Measurements from ENCODE around the gene TPCN2. TPM values are rescaled to one million over a fixed set of nuclear protein-coding genes. Genes with fewer than 3 reads are reported as not detected.

The TPCN2 gene
- total and polyA plus RNA-seq, 9 of the 15 experiments (the other 6 are each of a cell fraction or from before 2014, with no cell fraction given): 0.66 to 10.2 (median 4.6) TPM

DNA sequence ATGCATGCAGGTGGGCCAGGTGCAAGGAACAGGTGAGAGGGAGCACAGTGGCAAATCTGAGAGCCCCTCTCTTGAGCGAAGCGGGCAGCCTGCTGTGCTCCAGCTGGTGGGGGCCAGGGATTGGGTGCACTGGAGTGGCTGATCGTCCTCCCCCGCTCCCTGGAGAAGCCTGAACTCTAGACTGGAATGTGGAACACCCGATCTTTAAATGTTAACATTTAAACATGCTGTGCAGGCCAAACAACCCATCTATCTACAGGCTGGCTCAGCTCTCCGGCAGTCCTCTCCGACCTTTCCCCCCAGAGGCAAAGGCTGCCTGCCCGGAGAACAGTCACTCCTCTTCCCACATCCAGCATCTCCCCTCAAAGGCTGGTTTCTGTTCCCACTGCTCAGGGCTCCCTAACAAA is 40.8 kb upstream of the TPCN2 start (continued):
- TF ChIP-seq ZNF184 (CRISPR knock-in tag; IDR thresholded peaks at IDR 0.05) (no peak), ZNF76 (CRISPR knock-in tag; IDR thresholded peaks at IDR 0.05; ENCODE audit: borderline replicate concordance) (no peak), SIRT6 (IDR thresholded peaks at IDR 0.05; ENCODE audit: low read depth, low read length) (no peak), XRCC3 (IDR thresholded peaks at IDR 0.05) (no peak)
- TF ChIP-seq, protein P1, sequence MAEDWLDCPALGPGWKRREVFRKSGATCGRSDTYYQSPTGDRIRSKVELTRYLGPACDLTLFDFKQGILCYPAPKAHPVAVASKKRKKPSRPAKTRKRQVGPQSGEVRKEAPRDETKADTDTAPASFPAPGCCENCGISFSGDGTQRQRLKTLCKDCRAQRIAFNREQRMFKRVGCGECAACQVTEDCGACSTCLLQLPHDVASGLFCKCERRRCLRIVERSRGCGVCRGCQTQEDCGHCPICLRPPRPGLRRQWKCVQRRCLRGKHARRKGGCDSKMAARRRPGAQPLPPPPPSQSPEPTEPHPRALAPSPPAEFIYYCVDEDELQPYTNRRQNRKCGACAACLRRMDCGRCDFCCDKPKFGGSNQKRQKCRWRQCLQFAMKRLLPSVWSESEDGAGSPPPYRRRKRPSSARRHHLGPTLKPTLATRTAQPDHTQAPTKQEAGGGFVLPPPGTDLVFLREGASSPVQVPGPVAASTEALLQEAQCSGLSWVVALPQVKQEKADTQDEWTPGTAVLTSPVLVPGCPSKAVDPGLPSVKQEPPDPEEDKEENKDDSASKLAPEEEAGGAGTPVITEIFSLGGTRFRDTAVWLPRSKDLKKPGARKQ (CRISPR knock-in tag; IDR thresholded peaks at IDR 0.05): no peak

DNA sequence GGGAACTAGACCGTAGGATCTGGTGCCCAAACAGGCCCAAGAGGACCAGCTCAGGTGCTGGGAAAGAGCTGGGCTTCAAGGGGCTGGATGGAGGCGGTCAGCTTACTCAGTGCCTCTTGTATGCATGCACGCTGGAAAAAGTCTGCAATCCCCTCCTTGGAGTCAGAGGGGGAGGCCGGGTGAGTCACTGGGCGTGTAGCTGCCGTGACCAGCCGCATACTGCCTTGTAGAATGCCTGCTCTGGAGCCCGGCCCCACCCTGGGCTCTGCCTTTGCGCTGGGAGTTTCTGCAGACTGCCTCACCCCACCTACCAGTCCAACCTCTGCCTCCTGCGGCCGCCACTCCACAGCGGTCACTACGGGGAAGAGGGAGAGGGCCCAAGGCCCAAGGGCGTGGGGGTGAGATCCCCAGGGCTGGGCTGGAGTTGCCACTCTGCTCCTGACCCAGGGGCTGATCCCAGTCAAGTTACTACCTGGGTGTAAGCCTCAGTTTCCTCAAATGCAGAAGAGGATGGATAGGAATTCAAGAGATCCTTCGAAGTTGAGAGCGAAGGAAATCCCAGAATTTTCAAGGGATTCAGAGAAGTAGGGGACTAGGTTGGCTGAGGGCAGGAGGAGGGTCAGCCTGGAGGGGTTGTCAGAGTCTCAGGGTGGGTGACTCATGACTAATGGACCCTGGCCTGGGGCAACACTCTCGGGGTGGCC is 39.8 kb upstream of the TPCN2 start:
- Histone ChIP-seq H3K79me2 (ENCODE audit: control insufficient read depth, insufficient read depth, low read length) (no peaks in the 10 kb centered on the region), H3K9me1 (ENCODE audit: control insufficient read depth, insufficient read depth, low read length) (peaks cover 3% of the 10 kb centered on the region), H2AFZ (ENCODE audit: low read depth, low read length) (no peak overlapping the region), H3K36me3 (ENCODE audit: control insufficient read depth, insufficient read depth, low read length) (no peaks in the 10 kb centered on the region), H3K4me2 (ENCODE audit: insufficient read depth, low read length) (no peak overlapping the region), H3K27ac (ENCODE audit: extremely low read depth, low read depth, low read length) (no peak overlapping the region), H3K9me3 (replicated peaks; ENCODE audit: control insufficient read depth, insufficient read depth, low read depth, low read length) (no peaks in the 10 kb centered on the region), H4K20me1 (replicated peaks; ENCODE audit: control insufficient read depth, insufficient read depth, low read length) (peaks cover 23% of the 10 kb centered on the region), H3K4me3 (no peak overlapping the region), H3K27me3 (ENCODE audit: control insufficient read depth in 2 of 2, insufficient read depth in 2 of 2, low read length in 2 of 2) (peaks cover 51 to 88% of the 10 kb centered on the region in 2 experiments), H3K9ac (ENCODE audit: insufficient read depth in 1 of 2, low read depth in 2 of 2, low read length in 2 of 2) (no peak overlapping the region; a peak in 1 of 4 replicates), H3K4me1 (replicated peaks in 1 of 2; ENCODE audit: control insufficient read depth in 2 of 2, insufficient read depth in 2 of 2, low read length in 2 of 2) (peaks cover 0 to 56% of the 10 kb centered on the region in 2 experiments; a peak in 3 of 5 replicates)
- no peak for FAIRE-seq
- 6% methylated on average over 17 of the region's 17 CpGs for WGBS (ENCODE audit: insufficient coverage, low coverage, missing lambda C conversion rate)
- CTCF ChIA-PET (ENCODE audit: low intra/inter-chr PET ratio): no interaction called here
- in situ Hi-C loops (cut with MboI): no loop called here
- no TSS peak for BruUV-seq (replicated peaks)
- peak; percentile 59 for ATAC-seq
- POLR2A ChIA-PET: no interaction called here
- peak; percentile 63 to 76 (median 72) for DNase-seq (ENCODE audit: extremely low read depth in 1 of 4, low spot score in 3 of 4)
- intact Hi-C loops (cut with micrococcal nuclease): no loop called here
- peak; percentile 59 for TF ChIP-seq FOSL1 (tag; conservative IDR thresholded peaks at IDR 0.05)
- TF ChIP-seq, protein P2, sequence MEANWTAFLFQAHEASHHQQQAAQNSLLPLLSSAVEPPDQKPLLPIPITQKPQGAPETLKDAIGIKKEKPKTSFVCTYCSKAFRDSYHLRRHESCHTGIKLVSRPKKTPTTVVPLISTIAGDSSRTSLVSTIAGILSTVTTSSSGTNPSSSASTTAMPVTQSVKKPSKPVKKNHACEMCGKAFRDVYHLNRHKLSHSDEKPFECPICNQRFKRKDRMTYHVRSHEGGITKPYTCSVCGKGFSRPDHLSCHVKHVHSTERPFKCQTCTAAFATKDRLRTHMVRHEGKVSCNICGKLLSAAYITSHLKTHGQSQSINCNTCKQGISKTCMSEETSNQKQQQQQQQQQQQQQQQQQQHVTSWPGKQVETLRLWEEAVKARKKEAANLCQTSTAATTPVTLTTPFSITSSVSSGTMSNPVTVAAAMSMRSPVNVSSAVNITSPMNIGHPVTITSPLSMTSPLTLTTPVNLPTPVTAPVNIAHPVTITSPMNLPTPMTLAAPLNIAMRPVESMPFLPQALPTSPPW (CRISPR knock-in tag; IDR thresholded peaks at IDR 0.05): peak; percentile 34; the same call in 1 of the 2 replicates
- peak; percentile 89 for TF ChIP-seq ZNF431 (CRISPR knock-in tag; IDR thresholded peaks at IDR 0.05)
- TF ChIP-seq POLR2H (tag; IDR thresholded peaks at IDR 0.05; ENCODE audit: low read depth): no peak
- 0 out of 2 replicates have a peak, but pooled peaks have one; percentile 19 for TF ChIP-seq JUN (IDR thresholded peaks at IDR 0.05; ENCODE audit: borderline replicate concordance, low read depth, low read length)
- TF ChIP-seq JUN (CRISPR knock-in tag; IDR thresholded peaks at IDR 0.05; ENCODE audit: borderline replicate concordance): no peak
- TF ChIP-seq JUND (IDR thresholded peaks at IDR 0.05; ENCODE audit: borderline replicate concordance, low read depth, low read length): peak; percentile 66; the same call in 1 of the 2 replicates
- no peak for TF ChIP-seq JUND (tag; IDR thresholded peaks at IDR 0.05; ENCODE audit: borderline replicate concordance, low read depth, low read length)

All from K562 (cell line).